Activated naive CD8-positive, alpha-beta T cell treated with anti-CD3 and anti-CD28 coated beads, Interleukin-2, amount 50 U/mL, for 24 hours (primary cell): ENCODE data around the gene PHGDH.

ENCODE experiments used
- ATAC-seq: fragments of 150-1000 bp; cut with Tn5 transposase; one replicate; pipeline ENCODE4 v1.10.0; 2021
- DNase-seq: peaks from one replicate; pipeline ENCODE4 v3.0.0; 2021
- H3K27ac Mint-ChIP-seq: one replicate; pipeline ENCODE4 v1.8.0; 2021; ENCODE audit warnings: mild to moderate bottlenecking, mixed read lengths
- H3K27me3 Mint-ChIP-seq: one replicate; pipeline ENCODE4 v1.8.0; 2021; ENCODE audit warnings: mixed read lengths
- H3K36me3 Mint-ChIP-seq: one replicate; pipeline ENCODE4 v1.8.0; 2021; ENCODE audit warnings: low read depth, mixed read lengths
- H3K4me1 Mint-ChIP-seq: one replicate; pipeline ENCODE4 v1.8.0; 2021; ENCODE audit warnings: mixed read lengths
- H3K4me3 Mint-ChIP-seq: one replicate; pipeline ENCODE4 v1.8.0; 2021; ENCODE audit warnings: mild to moderate bottlenecking, moderate library complexity, mixed read lengths
- H3K9me3 Mint-ChIP-seq: one replicate; pipeline ENCODE4 v1.8.0; 2021; ENCODE audit warnings: mixed read lengths

PHGDH gene

GRCh38 chr1:119713039-119713748, 1.5 kb downstream of the PHGDH start:
- Mint-ChIP-seq H3K4me3 (peak overlapping the region; percentile 90), H3K36me3 (peaks cover 31% of the 10 kb centered on the region), H3K4me1 (peaks cover 36% of the 10 kb centered on the region), H3K27me3 (peaks cover 9% of the 10 kb centered on the region), H3K27ac (peak overlapping the region; percentile 93), H3K9me3 (no peaks in the 10 kb centered on the region)
- DNase-seq (peak; percentile 10), ATAC-seq (no peak)

GRCh38 chr1:119713749-119714456, 2.2 kb downstream of the PHGDH start:
- DNase-seq (no peak), ATAC-seq (no peak)
- Mint-ChIP-seq H3K4me1 (peaks cover 36% of the 10 kb centered on the region), H3K4me3 (peak overlapping the region; percentile 90), H3K27me3 (peaks cover 8% of the 10 kb centered on the region), H3K36me3 (peaks cover 31% of the 10 kb centered on the region), H3K9me3 (no peaks in the 10 kb centered on the region), H3K27ac (peak overlapping the region; percentile 93)

DNA sequence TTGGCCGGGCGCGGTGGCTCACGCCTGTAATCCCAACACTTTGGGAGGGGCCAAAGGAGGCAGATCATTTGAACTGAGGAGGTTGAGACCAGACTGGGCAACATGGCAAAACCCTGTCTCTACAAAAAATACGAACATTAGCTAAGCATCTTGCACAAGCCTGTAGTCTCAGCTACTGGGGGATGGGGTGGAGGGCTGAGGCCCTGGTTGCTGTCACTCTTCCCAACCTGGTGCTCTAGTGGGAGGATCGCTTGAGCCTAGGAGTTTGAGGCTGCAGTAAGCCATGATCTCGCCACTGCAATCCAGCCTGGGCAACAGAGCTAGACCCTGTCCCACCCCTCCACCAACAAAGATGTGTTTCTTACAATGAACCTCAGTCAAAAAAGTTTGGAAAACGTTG, 2.8 kb downstream of the PHGDH start:
- H3K27ac Mint-ChIP-seq = peak overlapping the region; percentile 93
- peaks cover 36% of the 10 kb centered on the region for H3K4me1 Mint-ChIP-seq
- DNase-seq (no peak), ATAC-seq (no peak)
- no peaks in the 10 kb centered on the region for H3K9me3 Mint-ChIP-seq
- H3K4me3 Mint-ChIP-seq = peak overlapping the region; percentile 90
- H3K36me3 Mint-ChIP-seq = peaks cover 33% of the 10 kb centered on the region
- H3K27me3 Mint-ChIP-seq = peaks cover 5% of the 10 kb centered on the region

DNA sequence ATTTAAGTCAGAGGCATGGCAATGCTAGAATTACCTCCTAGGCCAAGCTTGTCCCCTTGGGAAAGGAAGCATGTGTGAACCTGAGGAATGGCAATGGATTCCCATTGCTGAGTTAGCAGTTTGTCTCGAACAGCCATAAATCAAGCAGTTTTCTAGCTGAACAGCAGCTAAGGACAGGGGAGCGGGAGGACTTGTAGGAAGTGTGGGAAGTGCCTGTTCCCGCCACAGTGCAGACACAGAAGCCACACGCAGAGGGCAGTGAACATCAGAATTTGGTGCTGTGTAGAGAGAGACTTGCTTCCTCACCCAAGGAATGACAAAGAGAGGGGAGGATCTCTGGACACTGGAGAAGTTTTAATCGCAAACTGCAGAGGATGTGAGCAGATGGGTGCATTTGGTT, 3.8 kb downstream of the PHGDH start:
- H3K27ac Mint-ChIP-seq = no peak overlapping the region

DNA sequence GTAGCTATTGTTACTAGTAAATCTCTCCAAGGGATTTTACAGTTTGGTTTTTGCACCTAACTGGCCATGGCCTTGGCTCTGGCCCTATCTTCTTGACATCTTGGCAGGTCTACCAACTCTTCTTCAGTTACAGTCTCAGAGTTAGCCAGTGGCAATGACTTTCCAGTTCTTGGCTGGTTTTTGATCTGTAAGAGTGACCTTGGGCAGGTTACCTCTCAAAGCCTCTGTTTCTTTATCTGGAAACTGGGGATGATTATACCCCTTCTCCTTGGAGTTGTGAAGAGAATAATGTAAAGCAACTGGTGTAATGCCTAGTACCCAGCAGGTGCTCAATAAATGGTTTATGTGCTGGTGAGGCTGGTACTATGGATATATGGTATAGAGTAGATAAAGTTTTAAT, 6.7 kb downstream of the PHGDH start:
- H3K4me3 Mint-ChIP-seq = no peak overlapping the region
- H3K36me3 Mint-ChIP-seq = peaks cover 51% of the 10 kb centered on the region
- no peaks in the 10 kb centered on the region for H3K27me3 Mint-ChIP-seq
- peaks cover 28% of the 10 kb centered on the region for H3K4me1 Mint-ChIP-seq
- DNase-seq (no peak), ATAC-seq (no peak)
- no peak overlapping the region for H3K27ac Mint-ChIP-seq
- no peaks in the 10 kb centered on the region for H3K9me3 Mint-ChIP-seq

More for the DNA sequence above, 3.8 kb downstream of the PHGDH start:
- no peaks in the 10 kb centered on the region for H3K9me3 Mint-ChIP-seq
- H3K36me3 Mint-ChIP-seq = peaks cover 40% of the 10 kb centered on the region
- DNase-seq (no peak), ATAC-seq (no peak)
- H3K27me3 Mint-ChIP-seq = peaks cover 2% of the 10 kb centered on the region
- H3K4me3 Mint-ChIP-seq = peak overlapping the region; percentile 51
- peaks cover 36% of the 10 kb centered on the region for H3K4me1 Mint-ChIP-seq

DNA sequence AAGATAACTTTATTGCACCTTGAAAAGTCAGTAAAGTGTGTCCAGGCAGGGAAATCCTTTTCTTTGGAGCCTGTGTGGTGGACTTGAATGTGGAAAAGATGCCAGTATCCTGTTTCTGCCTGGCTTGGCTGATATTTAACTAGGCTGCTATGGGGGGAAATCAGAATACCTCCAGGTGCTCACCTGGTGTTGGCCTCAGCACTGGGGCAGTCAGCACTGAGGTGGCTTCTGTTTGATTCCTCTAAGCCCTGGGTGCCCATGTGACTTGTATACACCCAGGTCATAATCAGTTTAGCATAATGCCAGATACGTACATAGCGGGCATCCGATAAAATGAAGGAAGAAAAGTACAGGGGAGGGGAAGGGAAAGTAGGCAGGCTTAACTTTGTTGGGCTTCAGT, 7.2 kb downstream of the PHGDH start:
- H3K4me1 Mint-ChIP-seq = peaks cover 23% of the 10 kb centered on the region
- no peaks in the 10 kb centered on the region for H3K27me3 Mint-ChIP-seq
- DNase-seq (no peak), ATAC-seq (no peak)
- H3K4me3 Mint-ChIP-seq = no peak overlapping the region
- H3K27ac Mint-ChIP-seq = no peak overlapping the region
- H3K9me3 Mint-ChIP-seq = no peaks in the 10 kb centered on the region
- peaks cover 48% of the 10 kb centered on the region for H3K36me3 Mint-ChIP-seq

DNA sequence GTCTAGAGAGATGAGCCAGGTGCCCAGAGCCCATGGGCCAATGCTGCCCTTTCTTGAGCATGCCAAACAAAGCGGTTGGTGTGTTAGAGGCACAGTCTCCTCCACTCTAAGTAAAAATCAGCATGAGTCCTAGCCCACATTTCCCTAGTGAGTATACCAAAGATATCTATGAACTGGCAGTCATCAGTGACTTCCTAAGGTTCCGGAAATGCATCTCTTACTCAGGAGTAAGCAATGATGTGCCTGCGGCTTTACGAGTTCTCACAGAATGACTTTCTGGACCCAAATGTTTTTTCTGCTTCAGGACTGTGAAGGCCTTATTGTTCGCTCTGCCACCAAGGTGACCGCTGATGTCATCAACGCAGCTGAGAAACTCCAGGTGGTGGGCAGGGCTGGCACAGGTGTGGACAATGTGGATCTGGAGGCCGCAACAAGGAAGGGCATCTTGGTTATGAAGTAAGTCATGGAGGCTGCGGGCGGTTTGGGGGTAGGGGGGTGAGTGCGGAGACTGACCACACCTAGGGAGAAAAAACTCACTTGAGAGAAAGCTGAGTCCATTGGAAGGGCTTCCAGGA, 9.2 kb downstream of the PHGDH start:
- ATAC-seq = no peak

DNA sequence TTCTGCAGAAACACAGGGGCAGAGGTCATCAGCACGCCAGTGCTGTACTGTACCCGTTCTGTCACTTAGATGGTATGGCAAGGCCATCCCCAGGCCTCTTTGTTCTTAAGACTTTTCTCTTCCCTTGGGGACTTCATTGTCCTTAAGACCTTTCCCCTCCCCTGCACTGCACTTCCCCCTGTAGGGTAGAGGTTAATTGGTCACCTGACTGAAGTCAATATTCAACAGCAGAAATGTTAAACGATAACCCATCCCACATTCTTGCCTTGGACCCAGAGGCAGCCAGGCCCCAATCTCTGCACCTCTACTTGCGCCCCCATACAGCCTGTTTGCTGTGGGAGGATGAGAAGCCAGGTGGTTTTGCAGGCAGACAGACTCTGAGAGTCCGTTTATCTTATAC, 10.2 kb downstream of the PHGDH start:
- Mint-ChIP-seq H3K4me3 (no peak overlapping the region), H3K27ac (no peak overlapping the region), H3K4me1 (no peaks in the 10 kb centered on the region), H3K36me3 (peaks cover 46% of the 10 kb centered on the region), H3K27me3 (no peaks in the 10 kb centered on the region), H3K9me3 (no peaks in the 10 kb centered on the region)
- no peak for DNase-seq
- ATAC-seq = no peak

More for the DNA sequence above, 9.2 kb downstream of the PHGDH start:
- H3K27ac Mint-ChIP-seq = no peak overlapping the region
- peaks cover 5% of the 10 kb centered on the region for H3K4me1 Mint-ChIP-seq
- peaks cover 46% of the 10 kb centered on the region for H3K36me3 Mint-ChIP-seq
- H3K4me3 Mint-ChIP-seq = no peak overlapping the region
- H3K9me3 Mint-ChIP-seq = no peaks in the 10 kb centered on the region
- no peak for DNase-seq
- no peaks in the 10 kb centered on the region for H3K27me3 Mint-ChIP-seq

GRCh38 chr1:119724611-119725218, 13.0 kb downstream of the PHGDH start:
- DNase-seq (no peak), ATAC-seq (no peak)
- H3K4me3 Mint-ChIP-seq = no peak overlapping the region
- H3K9me3 Mint-ChIP-seq = no peaks in the 10 kb centered on the region
- peaks cover 54% of the 10 kb centered on the region for H3K36me3 Mint-ChIP-seq
- H3K4me1 Mint-ChIP-seq = no peaks in the 10 kb centered on the region
- no peaks in the 10 kb centered on the region for H3K27me3 Mint-ChIP-seq
- no peak overlapping the region for H3K27ac Mint-ChIP-seq

- H3K4me1 Mint-ChIP-seq = no peaks in the 10 kb centered on the region
- peaks cover 51% of the 10 kb centered on the region for H3K36me3 Mint-ChIP-seq
- H3K9me3 Mint-ChIP-seq = no peaks in the 10 kb centered on the region
- no peak overlapping the region for H3K4me3 Mint-ChIP-seq
- ATAC-seq = no peak
- no peaks in the 10 kb centered on the region for H3K27me3 Mint-ChIP-seq
- H3K27ac Mint-ChIP-seq = no peak overlapping the region
- DNase-seq = no peak
Observed at GRCh38 chr1:119725626-119726025, 13.9 kb downstream of the PHGDH start.

GRCh38 chr1:119727991-119728390, 16.3 kb downstream of the PHGDH start:
- Mint-ChIP-seq H3K36me3 (peaks cover 44% of the 10 kb centered on the region), H3K27ac (no peak overlapping the region), H3K4me1 (no peaks in the 10 kb centered on the region), H3K27me3 (no peaks in the 10 kb centered on the region), H3K4me3 (no peak overlapping the region), H3K9me3 (no peaks in the 10 kb centered on the region)
- ATAC-seq (no peak), DNase-seq (no peak)

DNA sequence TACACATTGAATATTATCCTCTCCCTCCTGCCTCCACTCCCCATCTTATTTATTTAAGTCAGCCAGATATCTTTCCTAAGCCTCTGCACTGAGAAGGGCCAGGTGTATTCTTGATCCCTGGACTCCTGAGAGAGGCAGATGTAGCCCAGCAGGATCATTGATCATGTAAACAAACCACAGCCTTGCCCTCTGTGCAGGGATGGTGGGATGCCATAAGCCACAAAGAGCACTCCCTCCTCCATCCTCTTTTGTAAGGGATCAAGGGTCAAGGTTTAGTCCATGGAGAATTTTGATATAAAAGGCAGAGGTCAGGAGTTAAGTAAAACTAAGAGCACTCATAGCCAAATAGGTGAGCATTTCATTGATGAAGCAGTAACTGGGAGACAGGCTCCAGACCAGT, 17.3 kb downstream of the PHGDH start:
- Mint-ChIP-seq H3K36me3 (peaks cover 41% of the 10 kb centered on the region), H3K4me3 (no peak overlapping the region), H3K9me3 (no peaks in the 10 kb centered on the region)

GRCh38 chr1:119731060-119731459, 19.3 kb downstream of the PHGDH start:
- peaks cover 44% of the 10 kb centered on the region for H3K36me3 Mint-ChIP-seq
- no peaks in the 10 kb centered on the region for H3K9me3 Mint-ChIP-seq
- ATAC-seq (no peak), DNase-seq (no peak)
- no peak overlapping the region for H3K4me3 Mint-ChIP-seq
- no peaks in the 10 kb centered on the region for H3K4me1 Mint-ChIP-seq
- no peak overlapping the region for H3K27ac Mint-ChIP-seq
- no peaks in the 10 kb centered on the region for H3K27me3 Mint-ChIP-seq

More for the DNA sequence above, 17.3 kb downstream of the PHGDH start:
- no peaks in the 10 kb centered on the region for H3K4me1 Mint-ChIP-seq
- H3K27ac Mint-ChIP-seq = no peak overlapping the region
- ATAC-seq = no peak
- no peaks in the 10 kb centered on the region for H3K27me3 Mint-ChIP-seq
- no peak for DNase-seq

DNA sequence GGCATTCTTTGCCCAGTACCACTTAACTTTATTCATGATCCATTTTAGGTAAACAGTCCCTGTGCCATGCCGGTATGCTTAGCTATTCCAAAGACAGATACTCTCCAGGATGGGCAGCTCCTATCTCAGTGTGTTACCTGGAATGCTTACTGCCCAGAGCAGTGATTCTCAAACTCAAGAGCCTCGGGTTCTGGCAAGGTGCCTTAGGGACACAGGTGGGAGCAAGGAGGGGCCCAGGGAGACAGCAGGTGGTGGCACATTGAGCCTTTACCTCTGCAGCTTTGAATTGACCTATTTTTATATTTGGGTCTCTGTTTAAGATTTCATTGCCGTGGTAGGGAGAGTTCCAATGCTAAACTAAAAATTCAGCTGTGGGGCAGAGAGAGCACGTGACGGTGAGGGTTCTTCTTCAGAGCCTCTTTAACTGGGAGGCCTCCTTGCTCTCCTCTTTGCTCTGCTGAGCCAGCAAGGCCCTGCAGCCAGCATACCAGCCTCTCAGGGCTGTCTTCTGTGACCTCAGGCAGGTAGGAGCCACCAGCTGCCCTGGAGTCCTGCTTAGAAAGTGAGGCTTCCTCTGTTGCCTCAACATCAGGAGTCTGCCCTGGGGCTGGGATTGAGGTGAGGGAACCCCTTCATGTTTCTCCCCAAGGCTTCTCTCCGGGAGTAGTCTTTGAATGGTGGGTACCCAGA, 20.2 kb downstream of the PHGDH start:
- DNase-seq (no peak), ATAC-seq (no peak)
- Mint-ChIP-seq H3K4me1 (no peaks in the 10 kb centered on the region), H3K27me3 (no peaks in the 10 kb centered on the region), H3K9me3 (no peaks in the 10 kb centered on the region), H3K4me3 (no peak overlapping the region), H3K36me3 (peaks cover 44% of the 10 kb centered on the region), H3K27ac (no peak overlapping the region)
